ENCODE data around the gene PFN1. TPM values are rescaled to one million over a fixed set of nuclear protein-coding genes. Genes with fewer than 3 reads are reported as not detected.

PFN1 gene
- total RNA-seq, 1 experiment from 2014 or later = 1,459 TPM

DNA sequence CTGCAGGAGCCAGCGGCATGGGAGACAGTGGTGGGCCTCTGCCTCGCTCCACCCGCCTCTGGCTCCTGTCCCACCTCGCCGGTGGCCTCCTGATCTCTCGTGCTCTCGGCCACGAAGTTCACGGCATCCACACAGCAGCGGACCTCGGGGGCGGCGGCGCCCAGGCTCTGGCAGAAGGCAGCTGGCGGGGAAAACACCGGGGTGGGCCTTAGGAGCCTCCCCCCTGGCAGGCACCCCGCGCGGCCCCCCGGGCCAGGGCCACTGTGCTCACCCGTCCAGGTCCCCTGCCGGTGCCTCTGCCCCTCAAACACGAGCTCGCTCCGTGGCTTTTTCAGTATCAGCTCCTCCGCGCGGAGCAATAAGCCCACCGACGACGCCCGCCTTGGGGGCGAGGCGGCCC, 49.4 kb downstream of the PFN1 start:
- ChIA-PET POLR2A (ENCODE audit: unreplicated experiment) (no interaction called here), CTCF (interaction anchor here (0.6 kb wide), 1 partner anchor 300 kb away, joined by 4 read pairs; no protein-coding TSS in a partner anchor)
- Histone ChIP-seq H3K79me2 (ENCODE audit: low read depth) (no peaks in the 10 kb centered on the region), H2AFZ (no peak overlapping the region), H3K4me2 (no peak overlapping the region), H3K9me3 (ENCODE audit: insufficient read depth, low read depth) (no peaks in the 10 kb centered on the region), H3F3A (ENCODE audit: insufficient read depth, low read depth) (peaks cover 31% of the 10 kb centered on the region; the same call in 1 of the 2 replicates), H3K4me3 (no peak overlapping the region), H3K9me2 (ENCODE audit: insufficient read depth) (no peaks in the 10 kb centered on the region), H4K20me1 (ENCODE audit: insufficient read depth) (no peaks in the 10 kb centered on the region), H3K36me3 (ENCODE audit: low read depth) (no peaks in the 10 kb centered on the region), H3K4me1 (replicated peaks; ENCODE audit: insufficient read depth) (peaks cover 13% of the 10 kb centered on the region), H3K27me3 (ENCODE audit: insufficient read depth, low read depth) (no peaks in the 10 kb centered on the region), H3K27ac (no peak overlapping the region)
- BruUV-seq (replicated peaks) = no TSS peak
- no peak for TF ChIP-seq EZH2 (IDR thresholded peaks at IDR 0.05; ENCODE audit: low read depth)
- TF ChIP-seq, protein P1, sequence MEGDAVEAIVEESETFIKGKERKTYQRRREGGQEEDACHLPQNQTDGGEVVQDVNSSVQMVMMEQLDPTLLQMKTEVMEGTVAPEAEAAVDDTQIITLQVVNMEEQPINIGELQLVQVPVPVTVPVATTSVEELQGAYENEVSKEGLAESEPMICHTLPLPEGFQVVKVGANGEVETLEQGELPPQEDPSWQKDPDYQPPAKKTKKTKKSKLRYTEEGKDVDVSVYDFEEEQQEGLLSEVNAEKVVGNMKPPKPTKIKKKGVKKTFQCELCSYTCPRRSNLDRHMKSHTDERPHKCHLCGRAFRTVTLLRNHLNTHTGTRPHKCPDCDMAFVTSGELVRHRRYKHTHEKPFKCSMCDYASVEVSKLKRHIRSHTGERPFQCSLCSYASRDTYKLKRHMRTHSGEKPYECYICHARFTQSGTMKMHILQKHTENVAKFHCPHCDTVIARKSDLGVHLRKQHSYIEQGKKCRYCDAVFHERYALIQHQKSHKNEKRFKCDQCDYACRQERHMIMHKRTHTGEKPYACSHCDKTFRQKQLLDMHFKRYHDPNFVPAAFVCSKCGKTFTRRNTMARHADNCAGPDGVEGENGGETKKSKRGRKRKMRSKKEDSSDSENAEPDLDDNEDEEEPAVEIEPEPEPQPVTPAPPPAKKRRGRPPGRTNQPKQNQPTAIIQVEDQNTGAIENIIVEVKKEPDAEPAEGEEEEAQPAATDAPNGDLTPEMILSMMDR (conservative IDR thresholded peaks at IDR 0.05) = no peak
- no peak for DNase-seq
- intact Hi-C loops (cut with micrococcal nuclease; ENCODE audit: unreplicated experiment) = no loop called here

DNA sequence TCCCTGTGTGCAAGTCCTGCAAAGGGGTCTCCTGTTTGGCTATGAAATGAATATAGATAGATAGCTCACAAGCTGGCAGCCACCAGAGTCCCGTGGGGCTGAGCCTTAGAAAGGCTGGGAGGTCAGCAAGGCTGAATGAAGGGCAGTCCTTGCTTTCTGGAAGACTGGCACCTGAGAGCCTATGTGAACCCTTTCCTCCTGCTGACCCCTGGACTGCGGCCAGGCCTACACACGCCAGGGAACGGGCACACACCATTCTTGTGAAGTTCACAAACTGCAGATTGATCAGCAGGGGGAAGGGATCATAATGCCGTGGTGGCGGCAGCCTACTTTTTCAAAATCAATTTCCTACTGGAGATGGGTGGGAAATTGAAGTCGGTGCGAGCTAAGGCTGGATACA, 50.0 kb downstream of the PFN1 start:
- H2AFZ ChIP-seq = no peak overlapping the region
- no peak overlapping the region for H3K4me2 ChIP-seq
- intact Hi-C loops (cut with micrococcal nuclease; ENCODE audit: unreplicated experiment) = no loop called here
- no peaks in the 10 kb centered on the region for H4K20me1 ChIP-seq (ENCODE audit: insufficient read depth)
- no peak overlapping the region for H3K4me3 ChIP-seq
- ChIA-PET CTCF (no interaction called here), POLR2A (ENCODE audit: unreplicated experiment) (no interaction called here)
- no peaks in the 10 kb centered on the region for H3K9me3 ChIP-seq (ENCODE audit: insufficient read depth, low read depth)
- peaks cover 29% of the 10 kb centered on the region; the same call in 1 of the 2 replicates for H3F3A ChIP-seq (ENCODE audit: insufficient read depth, low read depth)
- TF ChIP-seq EZH2 (IDR thresholded peaks at IDR 0.05; ENCODE audit: low read depth) = no peak
- TF ChIP-seq, protein P1 (conservative IDR thresholded peaks at IDR 0.05) = no peak
- no TSS peak for BruUV-seq (replicated peaks)
- no peaks in the 10 kb centered on the region for H3K27me3 ChIP-seq (ENCODE audit: insufficient read depth, low read depth)
- DNase-seq = no peak
- H3K27ac ChIP-seq = no peak overlapping the region; the same call in 1 of the 2 replicates
- H3K79me2 ChIP-seq (ENCODE audit: low read depth) = no peaks in the 10 kb centered on the region
- H3K4me1 ChIP-seq (replicated peaks; ENCODE audit: insufficient read depth) = peaks cover 9% of the 10 kb centered on the region
- H3K36me3 ChIP-seq (ENCODE audit: low read depth) = no peaks in the 10 kb centered on the region
- H3K9me2 ChIP-seq (ENCODE audit: insufficient read depth) = no peaks in the 10 kb centered on the region

DNA sequence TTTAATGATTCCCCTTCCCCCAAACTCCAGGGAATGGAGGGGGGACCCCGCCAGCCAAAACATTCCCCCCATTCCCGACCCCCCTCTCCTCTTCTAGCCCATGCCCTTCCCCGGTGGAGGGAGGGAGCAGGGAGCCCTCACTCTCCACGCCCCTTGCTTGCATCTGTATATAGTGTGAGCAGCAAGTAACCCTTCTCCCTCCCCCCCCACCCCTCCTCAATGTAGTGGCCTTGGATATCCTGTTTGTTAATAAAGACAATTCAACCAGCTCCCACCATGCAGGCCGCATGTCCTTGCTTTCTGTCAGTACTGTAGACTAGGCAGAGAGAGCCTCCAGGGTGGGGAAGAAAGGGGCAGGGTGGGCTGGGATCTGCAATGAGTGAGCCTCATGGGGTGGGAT, 50.5 kb downstream of the PFN1 start:
- H3K4me1 ChIP-seq (replicated peaks; ENCODE audit: insufficient read depth) = peaks cover 3% of the 10 kb centered on the region
- POLR2A ChIA-PET (ENCODE audit: unreplicated experiment) = interaction anchor here (1.2 kb wide), 1 partner anchor 160 kb away, joined by 4 read pairs; no protein-coding TSS in a partner anchor

More for the DNA sequence above, 50.5 kb downstream of the PFN1 start:
- no peak overlapping the region for H3K4me2 ChIP-seq
- BruUV-seq (replicated peaks) = no TSS peak
- no peaks in the 10 kb centered on the region for H3K9me2 ChIP-seq (ENCODE audit: insufficient read depth)
- H3K36me3 ChIP-seq (ENCODE audit: low read depth) = no peaks in the 10 kb centered on the region
- H3F3A ChIP-seq (ENCODE audit: insufficient read depth, low read depth) = peaks cover 23% of the 10 kb centered on the region; the same call in 1 of the 2 replicates
- no peak overlapping the region for H2AFZ ChIP-seq
- no peak for DNase-seq
- H3K4me3 ChIP-seq = no peak overlapping the region
- H4K20me1 ChIP-seq (ENCODE audit: insufficient read depth) = no peaks in the 10 kb centered on the region
- H3K27ac ChIP-seq = no peak overlapping the region
- intact Hi-C loops (cut with micrococcal nuclease; ENCODE audit: unreplicated experiment) = no loop called here
- TF ChIP-seq, protein P1 (conservative IDR thresholded peaks at IDR 0.05) = no peak
- no peak for TF ChIP-seq EZH2 (IDR thresholded peaks at IDR 0.05; ENCODE audit: low read depth)
- no peaks in the 10 kb centered on the region for H3K27me3 ChIP-seq (ENCODE audit: insufficient read depth, low read depth)
- CTCF ChIA-PET = no interaction called here
- no peaks in the 10 kb centered on the region for H3K9me3 ChIP-seq (ENCODE audit: insufficient read depth, low read depth)
- H3K79me2 ChIP-seq (ENCODE audit: low read depth) = no peaks in the 10 kb centered on the region

Data from PC-9 (cell line).